H9 (cell line): ENCODE results near the gene HOXC13. TPM values are rescaled to one million over a fixed set of nuclear protein-coding genes. Genes with fewer than 3 reads are reported as not detected.

Experiments
- DNase-seq: peaks from one replicate; pipeline ENCODE4 v3.0.0-alpha.2; 2017
- H2AFZ ChIP-seq: one replicate; pipeline ENCODE4 v1.6.1; 2013; ENCODE audit warnings: mild to moderate bottlenecking, low read length, control low read depth, moderate library complexity
- H2AK5ac ChIP-seq: 2 replicates; pipeline ENCODE4 v1.6.1; 2013; ENCODE audit warnings: low read length, control low read depth, mixed read lengths; ENCODE audit not compliant: insufficient read length
- H2BK120ac ChIP-seq: one replicate; pipeline ENCODE4 v1.6.1; 2013; ENCODE audit warnings: low read depth, mild to moderate bottlenecking, low read length, control low read depth, inconsistent platforms; ENCODE audit not compliant: poor library complexity, severe bottlenecking
- H2BK12ac ChIP-seq: 2 replicates; pipeline ENCODE4 v1.6.1; 2013; ENCODE audit warnings: low read length, control low read depth, mixed read lengths, low read depth; ENCODE audit not compliant: insufficient read length
- H2BK15ac ChIP-seq: 2 replicates; pipeline ENCODE4 v1.6.1; 2013; ENCODE audit warnings: low read depth, low read length, control low read depth
- H2BK20ac ChIP-seq: one replicate; pipeline ENCODE4 v1.6.1; 2013; ENCODE audit warnings: low read depth, mild to moderate bottlenecking, low read length, control low read depth, inconsistent platforms; ENCODE audit not compliant: poor library complexity, severe bottlenecking
- H2BK5ac ChIP-seq: 2 replicates; pipeline ENCODE4 v1.6.1; 2013; ENCODE audit warnings: low read length, control low read depth, mixed read lengths; ENCODE audit not compliant: insufficient read length
- H3K14ac ChIP-seq: 2 replicates; pipeline ENCODE4 v1.6.1; 2013; ENCODE audit warnings: low read length, control low read depth; ENCODE audit not compliant: insufficient read depth
- H3K18ac ChIP-seq: 2 replicates; pipeline ENCODE4 v1.6.1; 2013; ENCODE audit warnings: low read depth, mild to moderate bottlenecking, mixed read lengths, low read length, control low read depth; ENCODE audit not compliant: insufficient read length
- H3K23ac ChIP-seq: 2 replicates; pipeline ENCODE4 v1.6.1; 2013; ENCODE audit warnings: low read length, control low read depth, mixed read lengths, low read depth; ENCODE audit not compliant: insufficient read length
- H3K23me2 ChIP-seq: 2 replicates; pipeline ENCODE4 v1.6.1; 2013; ENCODE audit warnings: low read depth, mild to moderate bottlenecking, mixed read lengths, low read length, control low read depth; ENCODE audit not compliant: insufficient read length, poor library complexity, severe bottlenecking
- H3K27ac ChIP-seq: 2 replicates; pipeline ENCODE4 v1.5.1; 2013; ENCODE audit warnings: low read length, control low read depth, mixed read lengths, low read depth; ENCODE audit not compliant: insufficient read length
- H3K27me3 ChIP-seq: 2 replicates; pipeline ENCODE4 v1.6.1; 2013; ENCODE audit warnings: low read length, control low read depth, inconsistent platforms; ENCODE audit not compliant: insufficient read depth
- H3K4ac ChIP-seq: 2 replicates; pipeline ENCODE4 v1.6.1; 2013; ENCODE audit warnings: low read depth, mild to moderate bottlenecking, control low read depth, inconsistent platforms, low read length, moderate library complexity
- H3K4me1 ChIP-seq: 2 replicates; pipeline ENCODE4 v1.6.1; 2013; ENCODE audit warnings: low read length, control low read depth, inconsistent platforms; ENCODE audit not compliant: insufficient read depth
- H3K4me2 ChIP-seq: 2 replicates; pipeline ENCODE4 v1.6.1; 2013; ENCODE audit warnings: low read length, control low read depth, mixed read lengths; ENCODE audit not compliant: insufficient read length, insufficient read depth
- H3K56ac ChIP-seq: 2 replicates; pipeline ENCODE4 v1.6.1; 2013; ENCODE audit warnings: low read depth, mild to moderate bottlenecking, mixed read lengths, low read length, control low read depth; ENCODE audit not compliant: insufficient read length
- H3K79me1 ChIP-seq: 2 replicates; pipeline ENCODE4 v1.6.1; 2013; ENCODE audit warnings: low read depth, mild to moderate bottlenecking, moderate library complexity, low read length, control low read depth, inconsistent platforms; ENCODE audit not compliant: insufficient read depth, poor library complexity, severe bottlenecking
- H3K79me2 ChIP-seq: 2 replicates; pipeline ENCODE4 v1.6.1; 2013; ENCODE audit warnings: low read length, control low read depth, inconsistent platforms; ENCODE audit not compliant: insufficient read depth
- H3K9ac ChIP-seq: 2 replicates; pipeline ENCODE4 v1.6.1; 2013; ENCODE audit warnings: low read length, control low read depth, mixed read lengths; ENCODE audit not compliant: insufficient read length; ENCODE audit errors: extremely low read depth
- H3K9me3 ChIP-seq: one replicate; pipeline ENCODE4 v1.6.1; 2013; ENCODE audit warnings: low read depth, low read length, inconsistent platforms; ENCODE audit not compliant: control insufficient read depth
- H3T11ph ChIP-seq: one replicate; pipeline ENCODE4 v1.6.1; 2013; ENCODE audit warnings: mild to moderate bottlenecking, low read length, control low read depth, inconsistent platforms
- H4K20me1 ChIP-seq: one replicate; pipeline ENCODE4 v1.6.1; 2013; ENCODE audit not compliant: control insufficient read depth, insufficient read length, insufficient read depth
- H4K5ac ChIP-seq: 2 replicates; pipeline ENCODE4 v1.6.1; 2013; ENCODE audit warnings: low read depth, mild to moderate bottlenecking, mixed read lengths, low read length, control low read depth; ENCODE audit not compliant: insufficient read length
- H4K8ac ChIP-seq: replicated peaks from 2 replicates; pipeline ENCODE4 v1.6.1; 2013; ENCODE audit warnings: low read length, control low read depth, mixed read lengths, low read depth; ENCODE audit not compliant: insufficient read length
- H4K91ac ChIP-seq: 2 replicates; pipeline ENCODE4 v1.6.1; 2013; ENCODE audit warnings: low read depth, mild to moderate bottlenecking, moderate library complexity, mixed read lengths, low read length, control low read depth; ENCODE audit not compliant: insufficient read length
- H3K27ac Mint-ChIP-seq, 3 experiments: 2 replicates in 2 of 3; 3 replicates in 1 of 3; pipeline ENCODE4 v1.8.0; 2020 to 2021; ENCODE audit warnings: mixed read lengths in 3 of 3, mild to moderate bottlenecking in 1 of 3, moderate library complexity in 1 of 3
- H3K27me3 Mint-ChIP-seq: 2 replicates; pipeline ENCODE4 v1.8.0; 2021; ENCODE audit warnings: low read depth, mild to moderate bottlenecking, moderate library complexity, mixed read lengths
- H3K36me3 Mint-ChIP-seq, 3 experiments: 2 replicates in 2 of 3; 3 replicates in 1 of 3; pipeline ENCODE4 v1.8.0; 2020 to 2021; ENCODE audit warnings: low read depth in 3 of 3, mixed read lengths in 3 of 3; ENCODE audit not compliant: insufficient read depth in 1 of 3
- H3K4me1 Mint-ChIP-seq, 2 experiments: 2 replicates each; pipeline ENCODE4 v1.8.0; 2020; ENCODE audit warnings: mixed read lengths in 2 of 2
- H3K4me3 Mint-ChIP-seq, 2 experiments: 2 replicates in 1 of 2; 3 replicates in 1 of 2; pipeline ENCODE4 v1.8.0; 2020 to 2021; ENCODE audit warnings: mild to moderate bottlenecking in 2 of 2, mixed read lengths in 2 of 2, moderate library complexity in 1 of 2
- H3K9me3 Mint-ChIP-seq, 2 experiments: 2 replicates in 1 of 2; 3 replicates in 1 of 2; pipeline ENCODE4 v1.8.0; 2020; ENCODE audit warnings: mild to moderate bottlenecking in 2 of 2, mixed read lengths in 2 of 2, moderate library complexity in 1 of 2
- WGBS: extraction: QIAGEN DNeasy Blood & Tissue Kit; methylation state at CpG from one replicate; pipeline ENCODE4 v1.1.7; 2013; ENCODE audit warnings: missing lambda C conversion rate, low lambda C conversion rate, mixed read lengths; ENCODE audit not compliant: insufficient read length; ENCODE audit errors: extremely low coverage; 5-methylcytosine and 5-hydroxymethylcytosine counted together
- total RNA-seq: library from RNA; stranded (reverse); gene quantifications from 2 replicates; pipeline ENCODE4 v1.2.1, GENCODE V29; 2021
- TF ChIP-seq, protein P1 (sequence below): fragments of 200-600 bp; sonication (generic); conservative IDR thresholded peaks from 3 replicates; pipeline ENCODE4 v1.8.0; 2021; ENCODE audit warnings: antibody characterized with exemption, mild to moderate bottlenecking

The HOXC13 gene
- total RNA-seq, 1 experiment from 2014 or later = not detected

DNA sequence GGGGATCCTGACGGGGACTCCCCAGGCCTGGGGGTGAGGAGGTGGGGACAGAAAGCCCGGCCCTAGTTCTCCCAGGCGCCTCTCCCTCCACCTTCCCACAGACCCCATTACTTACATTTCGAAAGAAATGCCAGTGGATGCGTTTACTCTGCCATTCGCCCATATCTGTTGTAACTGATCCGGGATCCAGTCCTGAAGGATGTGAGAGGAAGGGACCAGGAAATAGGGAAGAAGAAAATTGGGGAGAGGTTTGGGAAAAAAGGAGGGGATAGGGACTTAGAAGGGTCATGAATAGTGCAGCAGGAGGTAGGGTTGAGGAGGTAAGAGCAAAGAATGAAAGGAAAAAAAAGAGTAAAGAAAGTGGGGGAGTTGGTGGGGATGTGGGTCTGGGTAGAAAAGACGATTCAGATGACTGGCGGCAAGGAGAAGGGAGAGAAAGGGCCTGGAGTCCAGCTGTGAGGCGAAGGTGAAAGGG is 17.2 kb downstream of the HOXC13 start:
- Histone ChIP-seq H3K4ac (no peak overlapping the region), H2BK20ac (no peak overlapping the region), H3K56ac (no peak overlapping the region), H3T11ph (no peak overlapping the region), H2BK12ac (no peak overlapping the region), H3K18ac (no peak overlapping the region), H3K27me3 (peaks cover 99% of the 10 kb centered on the region), H3K9me3 (no peaks in the 10 kb centered on the region), H3K79me1 (no peaks in the 10 kb centered on the region), H3K9ac (no peak overlapping the region), H4K91ac (no peak overlapping the region), H2BK15ac (no peak overlapping the region), H2AK5ac (no peak overlapping the region), H4K5ac (no peak overlapping the region), H4K8ac (no peak overlapping the region), H3K4me2 (no peak overlapping the region), H3K27ac (no peak overlapping the region), H2BK120ac (no peak overlapping the region), H3K79me2 (no peaks in the 10 kb centered on the region), H3K23ac (no peak overlapping the region), H2BK5ac (no peak overlapping the region), H3K23me2 (no peaks in the 10 kb centered on the region), H3K4me1 (no peaks in the 10 kb centered on the region), H4K20me1 (no peaks in the 10 kb centered on the region), H2AFZ (no peak overlapping the region), H3K14ac (no peak overlapping the region)
- WGBS = 100% methylated on average over 2 of the region's 10 CpGs
- Mint-ChIP-seq H3K27me3 (peaks cover 99% of the 10 kb centered on the region), H3K36me3 (no peaks in the 10 kb centered on the region; a peak in 2 of 7 replicates), H3K9me3 (peaks cover 0 to 3% of the 10 kb centered on the region in 2 experiments; a peak in 2 of 5 replicates), H3K4me3 (no peak overlapping the region), H3K27ac (no peak overlapping the region; a peak in 1 of 7 replicates), H3K4me1 (peaks cover 6 to 14% of the 10 kb centered on the region in 2 experiments; a peak in 3 of 4 replicates)
- TF ChIP-seq, protein P1, sequence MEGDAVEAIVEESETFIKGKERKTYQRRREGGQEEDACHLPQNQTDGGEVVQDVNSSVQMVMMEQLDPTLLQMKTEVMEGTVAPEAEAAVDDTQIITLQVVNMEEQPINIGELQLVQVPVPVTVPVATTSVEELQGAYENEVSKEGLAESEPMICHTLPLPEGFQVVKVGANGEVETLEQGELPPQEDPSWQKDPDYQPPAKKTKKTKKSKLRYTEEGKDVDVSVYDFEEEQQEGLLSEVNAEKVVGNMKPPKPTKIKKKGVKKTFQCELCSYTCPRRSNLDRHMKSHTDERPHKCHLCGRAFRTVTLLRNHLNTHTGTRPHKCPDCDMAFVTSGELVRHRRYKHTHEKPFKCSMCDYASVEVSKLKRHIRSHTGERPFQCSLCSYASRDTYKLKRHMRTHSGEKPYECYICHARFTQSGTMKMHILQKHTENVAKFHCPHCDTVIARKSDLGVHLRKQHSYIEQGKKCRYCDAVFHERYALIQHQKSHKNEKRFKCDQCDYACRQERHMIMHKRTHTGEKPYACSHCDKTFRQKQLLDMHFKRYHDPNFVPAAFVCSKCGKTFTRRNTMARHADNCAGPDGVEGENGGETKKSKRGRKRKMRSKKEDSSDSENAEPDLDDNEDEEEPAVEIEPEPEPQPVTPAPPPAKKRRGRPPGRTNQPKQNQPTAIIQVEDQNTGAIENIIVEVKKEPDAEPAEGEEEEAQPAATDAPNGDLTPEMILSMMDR = no peak
- DNase-seq = no peak
